ENCODE results near the gene COL26A1. TPM values are rescaled to one million over a fixed set of nuclear protein-coding genes. Genes with fewer than 3 reads are reported as not detected.
"Not testable (repeated sequence)": the region's sequence is repeated elsewhere in the genome, so short reads cannot be mapped to it uniquely, and the experiment has no call there.

The COL26A1 gene
- total RNA-seq, 1 donor from 2014 or later, result 0.58 TPM

GRCh38 chr7:101330011-101330484 lies 32.6 kb upstream of the COL26A1 start:
- Histone ChIP-seq H3K4me1 (no peaks in the 10 kb centered on the region), H3K27ac (no peak overlapping the region), H3K4me3 (no peak overlapping the region), H3K36me3 (no peaks in the 10 kb centered on the region), H3K27me3 (peaks cover 10% of the 10 kb centered on the region), H3K9me3 (no peaks in the 10 kb centered on the region)
- intact Hi-C loops (cut with DNase I), result no loop called here
- no peak for ATAC-seq
- DNase-seq, result no peak
- no peak for TF ChIP-seq CTCF (IDR thresholded peaks at IDR 0.05)

GRCh38 chr7:101332026-101332425 lies 30.6 kb upstream of the COL26A1 start:
- intact Hi-C loops (cut with DNase I), result no loop called here

GRCh38 chr7:101333912-101334311 lies 28.8 kb upstream of the COL26A1 start:
- Histone ChIP-seq H3K27ac (no peak overlapping the region), H3K36me3 (no peaks in the 10 kb centered on the region), H3K9me3 (no peaks in the 10 kb centered on the region), H3K27me3 (peaks cover 5% of the 10 kb centered on the region), H3K4me3 (no peak overlapping the region), H3K4me1 (no peaks in the 10 kb centered on the region)
- TF ChIP-seq CTCF (IDR thresholded peaks at IDR 0.05), result no peak
- no peak for ATAC-seq
- DNase-seq, result no peak
- intact Hi-C loops (cut with DNase I), result no loop called here

More at GRCh38 chr7:101332026-101332425, 30.6 kb upstream of the COL26A1 start:
- peaks cover 10% of the 10 kb centered on the region for H3K27me3 ChIP-seq
- TF ChIP-seq CTCF (IDR thresholded peaks at IDR 0.05), result no peak
- DNase-seq, result no peak
- no peak for ATAC-seq
- H3K4me1 ChIP-seq, result no peaks in the 10 kb centered on the region
- no peak overlapping the region for H3K4me3 ChIP-seq
- no peaks in the 10 kb centered on the region for H3K9me3 ChIP-seq
- no peak overlapping the region for H3K27ac ChIP-seq
- H3K36me3 ChIP-seq, result no peaks in the 10 kb centered on the region

- H3K27ac ChIP-seq, result no peak overlapping the region
- no peaks in the 10 kb centered on the region for H3K9me3 ChIP-seq
- intact Hi-C loops (cut with DNase I), result no loop called here
- H3K4me3 ChIP-seq, result no peak overlapping the region
- ATAC-seq (no peak), DNase-seq (no peak)
- H3K27me3 ChIP-seq, result no peaks in the 10 kb centered on the region
- no peaks in the 10 kb centered on the region for H3K36me3 ChIP-seq
- no peak for TF ChIP-seq CTCF (IDR thresholded peaks at IDR 0.05)
- H3K4me1 ChIP-seq, result no peaks in the 10 kb centered on the region
Observed at GRCh38 chr7:101340379-101340778, 22.3 kb upstream of the COL26A1 start.

GRCh38 chr7:101342892-101343291 lies 19.8 kb upstream of the COL26A1 start:
- intact Hi-C loops (cut with DNase I), result no loop called here
- Histone ChIP-seq H3K27me3 (no peaks in the 10 kb centered on the region), H3K4me3 (no peak overlapping the region), H3K4me1 (no peaks in the 10 kb centered on the region), H3K36me3 (no peaks in the 10 kb centered on the region), H3K27ac (no peak overlapping the region), H3K9me3 (no peaks in the 10 kb centered on the region)
- ATAC-seq (no peak), DNase-seq (no peak)
- no peak for TF ChIP-seq CTCF (IDR thresholded peaks at IDR 0.05)

GRCh38 chr7:101347477-101347876 lies 15.2 kb upstream of the COL26A1 start:
- Histone ChIP-seq H3K36me3 (no peaks in the 10 kb centered on the region), H3K27me3 (no peaks in the 10 kb centered on the region), H3K27ac (no peak overlapping the region), H3K4me3 (no peak overlapping the region), H3K4me1 (no peaks in the 10 kb centered on the region), H3K9me3 (no peaks in the 10 kb centered on the region)
- intact Hi-C loops (cut with DNase I), result no loop called here
- no peak for TF ChIP-seq CTCF (IDR thresholded peaks at IDR 0.05)
- DNase-seq (no peak), ATAC-seq (no peak)

GRCh38 chr7:101348456-101349067 lies 14.1 kb upstream of the COL26A1 start:
- H3K27me3 ChIP-seq; ATAC-seq; DNase-seq; H3K36me3 ChIP-seq; H3K27ac ChIP-seq; H3K4me1 ChIP-seq; H3K4me3 ChIP-seq; H3K9me3 ChIP-seq; intact Hi-C loops (cut with DNase I): not testable (repeated sequence)

- intact Hi-C loops (cut with DNase I); H3K27ac ChIP-seq; DNase-seq; H3K27me3 ChIP-seq; H3K4me1 ChIP-seq; H3K9me3 ChIP-seq; H3K36me3 ChIP-seq; H3K4me3 ChIP-seq; ATAC-seq: not testable (repeated sequence)
Observed at GRCh38 chr7:101349300-101349699, 13.4 kb upstream of the COL26A1 start.
